ENCODE results near the gene PTP4A2. TPM values are rescaled to one million over a fixed set of nuclear protein-coding genes. Genes with fewer than 3 reads are reported as not detected.

Gene PTP4A2
- total and polyA plus RNA-seq, 2 of the 8 experiments (the other 6 are each of a cell fraction or from before 2014, with no cell fraction given): 87.4 to 214 TPM

- no peak overlapping the region for H3K4me3 ChIP-seq (ENCODE audit: extremely low read depth in 1 of 4, insufficient read depth in 2 of 4, low read depth in 3 of 4, low read length in 4 of 4)
- no peak for DNase-seq (ENCODE audit: low read depth in 1 of 2, low spot score in 2 of 2)
- no peak overlapping the region for H2AK5ac ChIP-seq (ENCODE audit: low read depth, low read length)
- ChIA-PET CTCF (ENCODE audit: partially characterized antibody) (interaction anchor here (0.7 to 8.1 kb wide), 2 partner anchors 18 to 22 kb away, joined by 6 to 48 read pairs; no protein-coding TSS in a partner anchor), POLR2A (ENCODE audit: partially characterized antibody) (no interaction called here)
- H2BK120ac ChIP-seq (replicated peaks; ENCODE audit: low read depth, low read length): no peak overlapping the region
- FAIRE-seq: no peak
- H3K4ac ChIP-seq (replicated peaks; ENCODE audit: insufficient read length, low read depth, low read length): no peak overlapping the region
- no peaks in the 10 kb centered on the region for H3K36me3 ChIP-seq (ENCODE audit: control insufficient read depth in 2 of 4, insufficient read depth in 4 of 4, low read length in 3 of 4)
- no peak overlapping the region for H3K27ac ChIP-seq (ENCODE audit: low read depth, low read length)
- H3K23me2 ChIP-seq (ENCODE audit: low read depth, low read length): no peaks in the 10 kb centered on the region
- H3K9me3 ChIP-seq (ENCODE audit: insufficient read depth in 2 of 2, low read depth in 1 of 2, low read length in 1 of 2): 0 out of 4 replicates have a peak, but pooled peaks cover 0 to 3% of the 10 kb centered on the region in 2 experiments
- H3K14ac ChIP-seq (ENCODE audit: insufficient read length): no peak overlapping the region
- no peak overlapping the region for H4K5ac ChIP-seq (ENCODE audit: insufficient read length, low read depth, low read length)
- no peak for TF ChIP-seq RNF2 (IDR thresholded peaks at IDR 0.05; ENCODE audit: borderline replicate concordance, low read depth, low read length, missing control alignments, poor library complexity, severe bottlenecking)
- no peak for TF ChIP-seq NANOG (IDR thresholded peaks at IDR 0.05; ENCODE audit: insufficient read depth, low read depth, low read length, poor library complexity, severe bottlenecking)
- no peak for TF ChIP-seq GABPA (IDR thresholded peaks at IDR 0.05; ENCODE audit: borderline replicate concordance, insufficient read depth, low read length)
- TF ChIP-seq CTBP2 (IDR thresholded peaks at IDR 0.05; ENCODE audit: borderline replicate concordance, insufficient read depth, insufficient read length, low read length): no peak
- H3K79me2 ChIP-seq (ENCODE audit: control insufficient read depth in 1 of 2, insufficient read depth in 2 of 2, low read length in 2 of 2): no peaks in the 10 kb centered on the region
- no peak overlapping the region for H4K91ac ChIP-seq (replicated peaks; ENCODE audit: insufficient read length, low read length)
- no peak overlapping the region for H2BK12ac ChIP-seq (ENCODE audit: low read depth, low read length)
- no peak overlapping the region for H2BK5ac ChIP-seq (ENCODE audit: low read depth, low read length)
- no peak overlapping the region for H3K9ac ChIP-seq (replicated peaks in 1 of 4; ENCODE audit: extremely low read depth in 1 of 4, low read depth in 3 of 4, low read length in 3 of 4)
- no peaks in the 10 kb centered on the region for H3K27me3 ChIP-seq (replicated peaks in 1 of 4; ENCODE audit: control insufficient read depth in 3 of 4, extremely low read depth in 1 of 4, insufficient read depth in 3 of 4, low read length in 3 of 4)
- no peak overlapping the region for H3K23ac ChIP-seq (ENCODE audit: insufficient read length)
- H3K18ac ChIP-seq (ENCODE audit: extremely low read depth, low read length): no peak overlapping the region
- H3K79me1 ChIP-seq (ENCODE audit: low read depth, low read length): no peaks in the 10 kb centered on the region
- no CpG with 5 or more reads among the region's 2 CpGs for WGBS, 2 experiments (ENCODE audit: extremely low coverage in 1 of 2, insufficient coverage in 1 of 2, insufficient read length in 1 of 2, insufficient replicate concordance in 2 of 2, low coverage in 1 of 2, low lambda C conversion rate in 2 of 2, missing lambda C conversion rate in 1 of 2)
- no peak overlapping the region for H3K56ac ChIP-seq (replicated peaks; ENCODE audit: insufficient read length, low read depth, low read length)
- no peak overlapping the region for H2BK20ac ChIP-seq (ENCODE audit: low read length)
- H3K4me2 ChIP-seq (ENCODE audit: insufficient read depth in 1 of 2, low read depth in 2 of 2, low read length in 2 of 2): no peak overlapping the region
- no peak overlapping the region for H4K8ac ChIP-seq (ENCODE audit: extremely low read depth, insufficient read depth, low read length)
- no peaks in the 10 kb centered on the region for H3K4me1 ChIP-seq (replicated peaks in 1 of 4; ENCODE audit: control insufficient read depth in 3 of 4, insufficient read depth in 4 of 4, low read length in 3 of 4)
- no peak overlapping the region for H2BK15ac ChIP-seq (ENCODE audit: low read length)
- no peak overlapping the region for H2AFZ ChIP-seq (ENCODE audit: low read length)
- no peaks in the 10 kb centered on the region for H4K20me1 ChIP-seq (replicated peaks in 1 of 2; ENCODE audit: control insufficient read depth in 1 of 2, insufficient read depth in 2 of 2, low read length in 2 of 2)
Observed at GRCh38 chr1:31981456-31981839, 43.3 kb upstream of the PTP4A2 start.
